Esophagus squamous epithelium (tissue), 4 donors: ENCODE measurements around the gene JPH3.

Experiments
- CTCF ChIP-seq, 6 experiments: fragments of 450-650 bp in 4 of 6; fragments of 200-600 bp in 2 of 6; sonication (generic) in 2 of 6; IDR thresholded peaks; one replicate each; pipeline ENCODE4 v1.5.1; 2016 to 2019; ENCODE audit warnings: antibody characterized with exemption in 6 of 6, mild to moderate bottlenecking in 4 of 6, moderate library complexity in 4 of 6
- POLR2A ChIP-seq, 4 donors: fragments of 450-650 bp; IDR thresholded peaks; one replicate each; pipeline ENCODE4 v1.6.1; 2017; ENCODE audit warnings: antibody characterized with exemption in 4 of 4, mild to moderate bottlenecking in 4 of 4, moderate library complexity in 3 of 4

- TF ChIP-seq CTCF (IDR thresholded peaks at IDR 0.05): no peak
- no peak for TF ChIP-seq POLR2A (IDR thresholded peaks at IDR 0.05)
Measured at GRCh38 chr16:87644186-87644585, 41.9 kb downstream of the JPH3 start.
